RWPE2 (cell line): ENCODE measurements around the gene BLOC1S3.

Experiments used
- ATAC-seq: fragments of 200-7000 bp; cut with Tn5 transposase; 3 replicates; pipeline ENCODE4 v1.9.1; 2021; ENCODE audit warnings: low read depth
- DNase-seq: peaks from one replicate; pipeline ENCODE4 v3.0.0-alpha.2; 2020; ENCODE audit warnings: low spot score
- H3K27ac ChIP-seq: fragments of 450-650 bp; 2 replicates; pipeline ENCODE4 v1.5.1; 2017; ENCODE audit warnings: mild to moderate bottlenecking; ENCODE audit not compliant: poor library complexity, severe bottlenecking
- H3K27me3 ChIP-seq: fragments of 250-450 bp; sonication (Bioruptor Pico); 2 replicates; pipeline ENCODE4 v1.5.1; 2021; ENCODE audit warnings: mild to moderate bottlenecking, moderate library complexity; ENCODE audit not compliant: insufficient read depth, poor library complexity, severe bottlenecking
- H3K36me3 ChIP-seq: fragments of 250-450 bp; sonication (Bioruptor Pico); 2 replicates; pipeline ENCODE4 v1.5.1; 2020; ENCODE audit warnings: low read depth, mild to moderate bottlenecking, moderate library complexity
- H3K4me1 ChIP-seq: fragments of 250-450 bp; sonication (Bioruptor Pico); 2 replicates; pipeline ENCODE4 v1.5.1; 2021; ENCODE audit warnings: mild to moderate bottlenecking, moderate library complexity; ENCODE audit not compliant: insufficient read depth, poor library complexity, severe bottlenecking
- H3K4me3 ChIP-seq: fragments of 250-450 bp; sonication (Bioruptor Pico); 2 replicates; pipeline ENCODE4 v1.5.1; 2021; ENCODE audit warnings: mild to moderate bottlenecking, moderate library complexity; ENCODE audit not compliant: severe bottlenecking
- H3K9me3 ChIP-seq: fragments of 250-450 bp; sonication (Bioruptor Pico); 2 replicates; pipeline ENCODE4 v1.5.1; 2021; ENCODE audit warnings: mild to moderate bottlenecking, moderate library complexity; ENCODE audit not compliant: severe bottlenecking
- CTCF ChIP-seq: fragments of 450-650 bp; IDR thresholded peaks from one replicate; pipeline ENCODE4 v1.5.1; 2017; ENCODE audit warnings: mild to moderate bottlenecking, moderate library complexity; ENCODE audit not compliant: poor library complexity, severe bottlenecking

BLOC1S3 gene

GRCh38 chr19:45149129-45149528 lies 29.5 kb upstream of the BLOC1S3 start:
- no peak overlapping the region for H3K4me3 ChIP-seq
- TF ChIP-seq CTCF = no peak
- ATAC-seq (no peak), DNase-seq (no peak)
- H3K36me3 ChIP-seq = peaks cover 3% of the 10 kb centered on the region; the same call in 1 of the 2 replicates
- no peaks in the 10 kb centered on the region for H3K9me3 ChIP-seq
- peaks cover 13% of the 10 kb centered on the region for H3K27me3 ChIP-seq
- peaks cover 5% of the 10 kb centered on the region for H3K4me1 ChIP-seq
- no peak overlapping the region for H3K27ac ChIP-seq

GRCh38 chr19:45150180-45150579 lies 28.4 kb upstream of the BLOC1S3 start:
- Histone ChIP-seq H3K4me3 (no peak overlapping the region), H3K9me3 (no peaks in the 10 kb centered on the region), H3K27ac (no peak overlapping the region), H3K27me3 (peaks cover 13% of the 10 kb centered on the region), H3K4me1 (peaks cover 5% of the 10 kb centered on the region), H3K36me3 (no peaks in the 10 kb centered on the region)
- TF ChIP-seq CTCF = no peak
- ATAC-seq = no peak
- DNase-seq = no peak

GRCh38 chr19:45150751-45151281 lies 27.8 kb upstream of the BLOC1S3 start:
- no peaks in the 10 kb centered on the region for H3K36me3 ChIP-seq
- no peaks in the 10 kb centered on the region for H3K9me3 ChIP-seq
- peaks cover 13% of the 10 kb centered on the region for H3K27me3 ChIP-seq
- H3K4me3 ChIP-seq = no peak overlapping the region
- no peak for TF ChIP-seq CTCF
- peaks cover 5% of the 10 kb centered on the region for H3K4me1 ChIP-seq
- H3K27ac ChIP-seq = no peak overlapping the region
- ATAC-seq (peak; percentile 11; the same call in 2 of the 3 replicates), DNase-seq (no peak)

GRCh38 chr19:45151320-45151719 lies 27.3 kb upstream of the BLOC1S3 start:
- DNase-seq (no peak), ATAC-seq (peak; percentile 20)
- TF ChIP-seq CTCF = no peak
- Histone ChIP-seq H3K4me3 (no peak overlapping the region), H3K27ac (no peak overlapping the region), H3K4me1 (peaks cover 5% of the 10 kb centered on the region), H3K9me3 (no peaks in the 10 kb centered on the region), H3K27me3 (peaks cover 13% of the 10 kb centered on the region), H3K36me3 (no peaks in the 10 kb centered on the region)

- no peak for TF ChIP-seq CTCF
- Histone ChIP-seq H3K4me1 (peaks cover 5% of the 10 kb centered on the region), H3K9me3 (no peaks in the 10 kb centered on the region), H3K27me3 (peaks cover 13% of the 10 kb centered on the region), H3K4me3 (no peak overlapping the region), H3K36me3 (no peaks in the 10 kb centered on the region), H3K27ac (no peak overlapping the region)
- ATAC-seq (no peak), DNase-seq (no peak)
Measured at GRCh38 chr19:45151821-45152503, 26.6 kb upstream of the BLOC1S3 start.
